Psoas muscle (tissue), 8 donors: ENCODE measurements around the gene NDST1. TPM values are rescaled to one million over a fixed set of nuclear protein-coding genes. Genes with fewer than 3 reads are reported as not detected.

ENCODE experiments used
- ATAC-seq, 4 donors: fragments of 200-7000 bp; cut with Tn5 transposase; one replicate each; pipeline ENCODE4 v1.9.1; 2020; ENCODE audit warnings: moderate library complexity in 3 of 4, mild to moderate bottlenecking in 2 of 4
- DNase-seq, 2 donors: peaks; one replicate each; pipeline ENCODE4 v3.0.0-alpha.2; 2020
- H3K27ac ChIP-seq: fragments of 200-600 bp; one replicate; pipeline ENCODE4 v1.8.0; 2022
- H3K27me3 ChIP-seq, 3 donors: fragments of 200-600 bp in 1 of 3; one replicate each; pipeline versions ENCODE4 v1.6.1 to v1.8.0; 2013 to 2022; ENCODE audit warnings: low read length in 2 of 3, mild to moderate bottlenecking in 2 of 3, moderate library complexity in 1 of 3; ENCODE audit not compliant: insufficient read depth in 3 of 3
- H3K36me3 ChIP-seq, 2 donors: fragments of 200-600 bp in 1 of 2; one replicate each; pipeline versions ENCODE4 v1.6.1 to v1.8.0; 2013 to 2022; ENCODE audit warnings: low read depth in 1 of 2, mild to moderate bottlenecking in 1 of 2, moderate library complexity in 1 of 2; ENCODE audit not compliant: insufficient read depth in 1 of 2
- H3K4me1 ChIP-seq: fragments of 200-600 bp; one replicate; pipeline ENCODE4 v1.8.0; 2022
- H3K4me3 ChIP-seq: fragments of 200-600 bp; one replicate; pipeline ENCODE4 v1.8.0; 2022; ENCODE audit warnings: mild to moderate bottlenecking
- H3K9me3 ChIP-seq: fragments of 200-600 bp; one replicate; pipeline ENCODE4 v1.8.0; 2022
- CTCF ChIP-seq: fragments of 200-600 bp; IDR thresholded peaks from one replicate; pipeline ENCODE4 v1.8.0; 2022; ENCODE audit warnings: antibody characterized with exemption
- WGBS, 3 donors: extraction: QIAGEN DNeasy Blood & Tissue Kit; methylation state at CpG; one replicate each; pipeline versions ENCODE4 v1.1.6 to v1.1.7; 2013; 5-methylcytosine and 5-hydroxymethylcytosine counted together
- intact Hi-C, 2 donors: fragments of 100-400 bp; cut with DNase I; formaldehyde crosslinking; loops; one replicate each; pipeline versions ENCODE4 v1.11.0 to v1.14.2; 2022
- polyA plus RNA-seq, 3 donors: library from polyadenylated mRNA; stranded (reverse); fragments of 200-250 nt; gene quantifications; one replicate each; pipeline ENCODE4 v1.2.3, GENCODE V29; 2013
- total RNA-seq, 4 donors: library from RNA; stranded (reverse); fragmentation: NEBNext Ultra II Directional in 2 of 4; extraction: Animal tissue kit (Norgen Biotek cat#: 25700) in 2 of 4; gene quantifications; one replicate each; pipeline versions ENCODE4 v1.2.1 to v1.2.4, GENCODE V29; 2021 to 2023
- donor health status: healthy with polysubstance abuse.
- donor health status: DM: no; HTN: no; CAD: no; lungs with moderate emphysema.
- donor health status: Bipolar disorder and iron deficiency.
- donor health status: healthy.
- donor health status: DM: yes; HTN: yes; CAD: no.
- donor health status: DM: no; HTN: no; CAD: no.
- donor health status: DM: no; HTN: no; CAD: no.
- donor health status: DM: yes; HTN: yes; CAD: no.

NDST1 gene
- total and polyA plus RNA-seq, 7 donors, result 11.0 to 40.2 (median 30.1) TPM

GRCh38 chr5:150561192-150561512 lies 53.2 kb downstream of the NDST1 start:
- TF ChIP-seq CTCF, result no peak
- DNase-seq, result no peak
- peaks cover 0 to 5% of the 10 kb centered on the region in 2 donors for H3K36me3 ChIP-seq
- H3K27ac ChIP-seq, result no peak overlapping the region
- H3K27me3 ChIP-seq, result no peaks in the 10 kb centered on the region
- peaks cover 30% of the 10 kb centered on the region for H3K4me1 ChIP-seq
- ATAC-seq, result no peak
- H3K9me3 ChIP-seq, result no peaks in the 10 kb centered on the region
- no peak overlapping the region for H3K4me3 ChIP-seq
- WGBS, 3 donors, result 25 to 53% (median 44%) methylated on average over 2 of the region's 2 CpGs
- intact Hi-C loops, result loop anchor here (1.0 to 5.0 kb wide), 6 partner anchors 95 to 286 kb away; partner anchors contain the start of gene IRGM (in 2 of the 2)

- intact Hi-C loops, result loop anchor here (1.0 to 5.0 kb wide), 6 partner anchors 95 to 286 kb away; partner anchors contain the start of gene IRGM (in 2 of the 2)
- TF ChIP-seq CTCF, result no peak
- Histone ChIP-seq H3K4me1 (peaks cover 30% of the 10 kb centered on the region), H3K27ac (no peak overlapping the region), H3K36me3 (peaks cover 0 to under 1% of the 10 kb centered on the region in 2 donors), H3K27me3 (no peaks in the 10 kb centered on the region), H3K9me3 (no peaks in the 10 kb centered on the region), H3K4me3 (no peak overlapping the region)
- 79 to 85% (median 85%) methylated on average over 4 of the region's 4 CpGs for WGBS, 3 donors
- DNase-seq (no peak), ATAC-seq (no peak)
These were observed 53.8 kb downstream of the NDST1 start for GRCh38 chr5:150561571-150562275.

GRCh38 chr5:150562832-150563231 lies 54.9 kb downstream of the NDST1 start:
- TF ChIP-seq CTCF, result peak; percentile 68
- H3K27ac ChIP-seq, result no peak overlapping the region
- H3K36me3 ChIP-seq, result no peaks in the 10 kb centered on the region
- DNase-seq (no peak), ATAC-seq (no peak)
- H3K9me3 ChIP-seq, result no peaks in the 10 kb centered on the region
- peaks cover 25% of the 10 kb centered on the region for H3K4me1 ChIP-seq
- H3K27me3 ChIP-seq, result no peaks in the 10 kb centered on the region
- intact Hi-C loops, result loop anchor here (5.0 kb wide), 5 partner anchors 94 to 284 kb away; partner anchors contain the start of gene IRGM (in 2 of the 2)
- WGBS, 3 donors, result 38 to 59% (median 51%) methylated on average over 2 of the region's 2 CpGs
- no peak overlapping the region for H3K4me3 ChIP-seq

- intact Hi-C loops, result no loop called here
- Histone ChIP-seq H3K27me3 (no peaks in the 10 kb centered on the region), H3K4me3 (no peak overlapping the region), H3K36me3 (no peaks in the 10 kb centered on the region), H3K27ac (no peak overlapping the region), H3K9me3 (no peaks in the 10 kb centered on the region), H3K4me1 (peaks cover 7% of the 10 kb centered on the region)
- DNase-seq (no peak), ATAC-seq (no peak)
- no peak for TF ChIP-seq CTCF
- WGBS, 3 donors, result 61 to 97% (median 93%) methylated on average over 1 of the region's 1 CpG
These were observed 57.9 kb downstream of the NDST1 start for GRCh38 chr5:150565868-150566267.
